GM18517 (cell line): ENCODE results near the gene NPW.
"Not testable (repeated sequence)": the region's sequence is repeated elsewhere in the genome, so short reads cannot be mapped to it uniquely, and the experiment has no call there.

Experiments
- ATAC-seq: cut with Tn5 transposase; IDR thresholded peaks from one replicate; pipeline ENCODE4 v1.9.1; 2021; ENCODE audit warnings: mild to moderate bottlenecking, moderate library complexity; ENCODE audit not compliant: unreplicated experiment

The NPW gene

GRCh38 chr16:2001456-2002355 is 17.9 kb upstream of the NPW start:
- no peak for ATAC-seq

- ATAC-seq: no peak
These were observed 17.0 kb upstream of the NPW start for GRCh38 chr16:2002406-2003230.

- no peak for ATAC-seq
These were observed 16.3 kb upstream of the NPW start for GRCh38 chr16:2003231-2003826.

GRCh38 chr16:2003827-2004641 is 15.6 kb upstream of the NPW start:
- no peak for ATAC-seq

- no peak for ATAC-seq
These were observed 14.6 kb upstream of the NPW start for GRCh38 chr16:2004795-2005517.

GRCh38 chr16:2005646-2006045 is 13.9 kb upstream of the NPW start:
- no peak for ATAC-seq

- no peak for ATAC-seq
These were observed 13.3 kb upstream of the NPW start for GRCh38 chr16:2006317-2006716.

- no peak for ATAC-seq
These were observed 12.3 kb upstream of the NPW start for GRCh38 chr16:2007081-2007836.

GRCh38 chr16:2008009-2008526 is 11.5 kb upstream of the NPW start:
- no peak for ATAC-seq

GRCh38 chr16:2008631-2009163 is 10.9 kb upstream of the NPW start:
- no peak for ATAC-seq

GRCh38 chr16:2009164-2009711 is 10.3 kb upstream of the NPW start:
- ATAC-seq: peak; percentile 36

- peak; percentile 53 for ATAC-seq
These were observed 9.6 kb upstream of the NPW start, which contains the start of gene ZNF598 for GRCh38 chr16:2009791-2010510. TSS of gene ZNF598 (minus strand) at chr16:2009821.

- ATAC-seq: not testable (repeated sequence)
These were observed 7.9 kb upstream of the NPW start for GRCh38 chr16:2011726-2012125.

GRCh38 chr16:2013527-2013926 is 6.1 kb upstream of the NPW start:
- ATAC-seq: no peak

GRCh38 chr16:2015117-2015946 is 4.3 kb upstream of the NPW start:
- ATAC-seq: no peak

- no peak for ATAC-seq
These were observed 3.7 kb upstream of the NPW start for GRCh38 chr16:2015947-2016208.

- no peak for ATAC-seq
These were observed 3.1 kb upstream of the NPW start for GRCh38 chr16:2016407-2016922.
